Large intestine (tissue), 3 donors: ENCODE measurements around the gene CSNK1E. TPM values are rescaled to one million over a fixed set of nuclear protein-coding genes. Genes with fewer than 3 reads are reported as not detected.

Experiments
- DNase-seq, 2 donors: peaks; one replicate each; pipeline versions ENCODE4 v3.0.0 to v3.0.0-alpha.2; 2013
- H3K27ac ChIP-seq: one replicate; pipeline ENCODE4 v1.5.1; 2013; ENCODE audit warnings: low read length
- H3K27me3 ChIP-seq: 2 replicates; pipeline ENCODE4 v1.6.1; 2013; ENCODE audit warnings: low read length; ENCODE audit not compliant: control insufficient read depth, insufficient read depth
- H3K36me3 ChIP-seq: 2 replicates; pipeline ENCODE4 v1.6.1; 2013; ENCODE audit warnings: low read length; ENCODE audit not compliant: control insufficient read depth, insufficient read depth
- H3K4me1 ChIP-seq: one replicate; pipeline ENCODE4 v1.6.1; 2013; ENCODE audit warnings: low read length; ENCODE audit not compliant: control insufficient read depth, insufficient read depth
- H3K4me3 ChIP-seq: one replicate; pipeline ENCODE4 v1.5.1; 2013; ENCODE audit warnings: low read length
- H3K9me3 ChIP-seq: one replicate; pipeline ENCODE4 v1.6.1; 2013; ENCODE audit warnings: mild to moderate bottlenecking, low read depth, low read length, moderate library complexity; ENCODE audit not compliant: control insufficient read depth
- WGBS: methylation state at CpG from one replicate; pipeline ENCODE4 v1.1.5; 2013; ENCODE audit warnings: low lambda C conversion rate; ENCODE audit not compliant: insufficient coverage; 5-methylcytosine and 5-hydroxymethylcytosine counted together
- polyA plus RNA-seq: library from polyadenylated mRNA; unstranded; fragments of 120-200 nt; gene quantifications from one replicate; pipeline ENCODE4 v1.2.1, GENCODE V29; 2013

Gene CSNK1E
- polyA plus RNA-seq, 1 donor: 125 TPM

DNA sequence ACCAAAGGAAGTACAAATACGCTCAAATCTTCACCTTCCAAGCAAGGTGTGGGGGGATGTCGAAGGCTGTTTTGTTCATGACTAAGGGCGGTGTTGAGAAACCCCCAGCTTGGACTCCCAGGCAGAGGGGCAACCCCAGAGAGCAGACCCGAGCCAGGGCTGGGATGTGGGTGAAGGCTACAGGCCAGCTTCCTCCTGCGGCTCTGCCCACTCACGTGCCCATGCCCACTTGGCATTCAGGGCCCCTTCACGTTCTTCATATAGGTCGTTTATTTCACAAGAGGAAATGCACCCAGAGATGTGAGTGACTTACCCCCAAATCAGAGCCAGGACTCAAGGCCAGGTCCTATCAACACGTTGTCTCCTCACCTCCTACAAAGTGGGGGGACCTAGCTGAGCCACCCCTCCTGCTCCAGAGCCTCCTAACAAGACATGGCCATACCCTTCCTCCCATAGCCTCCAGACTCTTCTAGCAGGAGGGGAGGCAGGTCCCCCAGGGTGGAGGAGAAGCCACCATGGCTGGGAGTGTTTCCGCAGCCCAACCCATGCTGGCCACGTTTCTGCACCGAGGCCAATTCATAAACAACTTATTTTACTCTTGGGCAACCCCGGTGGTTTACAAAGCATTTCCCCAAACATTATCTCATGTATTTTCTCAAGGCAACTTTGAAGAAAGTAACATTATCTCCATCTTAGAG is 66.4 kb downstream of the CSNK1E start:
- H3K27me3 ChIP-seq: no peaks in the 10 kb centered on the region
- H3K36me3 ChIP-seq: peaks cover 33% of the 10 kb centered on the region
- no peak overlapping the region for H3K4me3 ChIP-seq
- 60% methylated on average over 1 of the region's 13 CpGs for WGBS
- H3K4me1 ChIP-seq: no peaks in the 10 kb centered on the region
- H3K27ac ChIP-seq: no peak overlapping the region
- H3K9me3 ChIP-seq: peaks cover 11% of the 10 kb centered on the region
- DNase-seq: no peak

DNA sequence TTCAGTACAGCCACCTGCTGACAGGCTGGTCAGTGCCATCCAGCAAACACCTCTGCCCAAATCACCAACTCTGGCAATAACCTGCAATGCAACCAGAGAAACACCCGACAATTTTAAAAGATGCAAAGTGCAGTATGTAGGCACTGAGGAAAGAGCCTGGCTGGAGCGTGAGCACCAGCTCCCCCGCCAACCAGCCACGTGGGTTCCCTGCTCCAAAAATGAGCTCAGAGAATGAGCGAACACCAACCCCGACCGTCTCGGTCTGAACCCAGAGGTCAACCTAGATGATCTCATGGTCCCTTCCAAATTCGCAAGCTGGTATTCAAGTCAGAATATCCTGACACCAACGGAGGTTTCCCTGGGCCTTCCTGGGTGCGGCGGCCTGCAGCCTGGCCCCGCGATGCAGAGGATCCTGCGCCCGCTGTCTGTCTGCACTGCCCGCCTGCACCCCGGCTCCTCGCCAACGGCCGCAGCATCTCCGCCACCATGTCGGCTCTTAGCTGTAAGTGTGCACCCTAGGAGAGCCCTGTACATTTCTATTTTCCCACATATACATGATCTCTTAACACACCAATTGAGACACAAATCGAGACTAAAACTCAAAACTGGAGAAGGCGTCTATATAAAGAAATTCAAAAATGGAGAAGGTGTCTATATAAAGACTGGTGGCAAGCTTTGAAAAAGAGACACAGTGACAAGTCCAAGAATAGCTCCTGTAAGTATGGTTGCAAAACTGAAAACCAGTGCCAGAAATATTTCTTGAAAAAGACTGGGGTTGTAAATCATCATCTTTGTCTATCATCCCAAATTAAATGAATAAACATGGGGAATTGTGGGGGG is 67.2 kb downstream of the CSNK1E start:
- no peak overlapping the region for H3K4me3 ChIP-seq
- no peak overlapping the region for H3K27ac ChIP-seq
- DNase-seq: no peak
- H3K36me3 ChIP-seq: peaks cover 38% of the 10 kb centered on the region
- H3K9me3 ChIP-seq: peaks cover 11% of the 10 kb centered on the region
- 100% methylated on average over 1 of the region's 25 CpGs for WGBS
- H3K4me1 ChIP-seq: no peaks in the 10 kb centered on the region
- H3K27me3 ChIP-seq: no peaks in the 10 kb centered on the region

DNA sequence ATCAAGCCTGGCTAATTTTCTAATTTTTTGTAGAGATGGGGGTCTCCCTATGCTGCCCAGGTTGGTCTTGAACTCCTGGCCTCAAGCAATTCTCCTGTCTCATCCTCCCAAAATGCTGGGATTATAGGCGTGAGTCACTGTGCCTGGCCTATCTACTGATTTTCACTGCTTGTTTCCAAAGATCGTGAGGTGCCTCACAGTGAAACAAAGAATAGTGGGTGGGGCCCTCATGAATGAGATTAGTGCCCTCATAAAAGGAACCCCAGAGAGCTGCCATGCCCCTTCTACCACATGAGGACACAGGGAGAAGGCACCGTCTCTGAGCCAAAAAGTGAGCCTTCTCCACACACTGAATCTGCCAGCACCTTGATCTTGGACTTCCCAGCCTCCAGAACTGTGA is 67.9 kb downstream of the CSNK1E start:
- Histone ChIP-seq H3K9me3 (peaks cover 11% of the 10 kb centered on the region), H3K4me1 (no peaks in the 10 kb centered on the region), H3K36me3 (peaks cover 43% of the 10 kb centered on the region), H3K4me3 (no peak overlapping the region), H3K27me3 (no peaks in the 10 kb centered on the region), H3K27ac (no peak overlapping the region)
- DNase-seq: no peak
- no CpG with 5 or more reads among the region's 3 CpGs for WGBS

DNA sequence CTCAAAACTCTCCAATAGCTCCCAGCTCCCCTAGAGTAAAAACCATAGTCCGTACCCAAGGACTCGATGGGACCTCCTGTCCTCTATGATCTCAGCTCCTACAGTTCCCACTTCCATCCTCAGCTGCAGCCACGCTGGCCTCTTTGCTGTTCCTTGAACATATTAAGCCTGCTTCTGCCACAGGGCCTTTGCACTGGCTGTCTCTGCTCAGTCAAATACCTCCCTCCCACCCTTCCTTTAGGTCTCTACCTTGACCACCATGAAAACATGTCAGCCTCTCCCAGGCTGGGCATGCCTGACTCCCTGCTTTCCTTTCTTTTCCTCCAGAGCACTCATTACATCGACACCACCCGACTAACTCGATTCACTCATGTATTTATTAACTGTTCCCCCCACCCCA is 69.0 kb downstream of the CSNK1E start:
- H3K36me3 ChIP-seq: peaks cover 52% of the 10 kb centered on the region
- DNase-seq: no peak

DNA sequence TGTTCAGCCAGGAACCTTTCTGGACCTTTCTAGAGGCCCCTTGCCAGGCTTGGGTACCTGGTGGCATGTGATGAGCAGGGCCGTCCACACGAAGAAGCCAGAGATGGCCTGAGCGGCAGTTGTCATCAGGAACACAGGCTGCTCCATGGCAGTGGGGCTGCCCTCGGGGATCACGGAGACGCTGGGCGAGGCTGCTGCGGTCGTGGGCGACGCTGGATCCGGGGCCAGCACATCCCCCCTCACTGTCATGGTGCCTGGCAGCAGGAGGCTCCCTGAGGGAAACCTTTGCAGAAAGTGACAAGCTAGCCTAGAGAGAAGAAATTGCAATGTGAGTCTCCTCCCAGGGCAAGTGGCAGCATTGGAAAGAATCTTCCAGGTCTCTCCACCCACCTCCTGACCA is 69.5 kb downstream of the CSNK1E start:
- Histone ChIP-seq H3K36me3 (peaks cover 52% of the 10 kb centered on the region), H3K27ac (no peak overlapping the region), H3K9me3 (peaks cover 11% of the 10 kb centered on the region), H3K4me3 (no peak overlapping the region), H3K27me3 (no peaks in the 10 kb centered on the region), H3K4me1 (peaks cover 12% of the 10 kb centered on the region)
- no peak for DNase-seq
- WGBS: no CpG with 5 or more reads among the region's 12 CpGs

More for the DNA sequence above, 69.0 kb downstream of the CSNK1E start:
- no CpG with 5 or more reads among the region's 6 CpGs for WGBS
- Histone ChIP-seq H3K4me3 (no peak overlapping the region), H3K27ac (no peak overlapping the region), H3K4me1 (peaks cover 7% of the 10 kb centered on the region), H3K9me3 (peaks cover 11% of the 10 kb centered on the region), H3K27me3 (no peaks in the 10 kb centered on the region)

DNA sequence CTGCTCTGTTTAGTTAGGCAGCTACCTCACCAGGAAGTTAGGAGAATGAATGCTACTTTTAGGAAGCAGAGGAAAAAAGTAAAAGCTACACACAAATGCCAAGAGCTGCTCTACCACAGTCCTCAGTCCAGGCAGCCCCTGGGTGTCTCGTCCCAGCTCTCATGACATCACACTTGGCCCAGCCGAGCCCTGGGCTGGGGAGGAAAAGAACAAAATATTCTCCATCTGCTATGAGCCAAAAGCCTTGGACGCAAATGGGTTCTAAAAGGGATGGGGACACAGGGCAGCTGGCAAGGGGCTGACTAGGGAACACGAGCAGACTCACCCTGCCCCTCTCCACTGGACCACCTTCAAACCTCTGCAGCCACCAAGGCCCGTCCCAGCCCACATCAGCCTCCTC is 70.5 kb downstream of the CSNK1E start:
- Histone ChIP-seq H3K9me3 (peaks cover 11% of the 10 kb centered on the region), H3K27me3 (no peaks in the 10 kb centered on the region), H3K4me1 (peaks cover 16% of the 10 kb centered on the region), H3K4me3 (no peak overlapping the region), H3K27ac (no peak overlapping the region), H3K36me3 (peaks cover 51% of the 10 kb centered on the region)
- no peak for DNase-seq
- no CpG with 5 or more reads among the region's 5 CpGs for WGBS

DNA sequence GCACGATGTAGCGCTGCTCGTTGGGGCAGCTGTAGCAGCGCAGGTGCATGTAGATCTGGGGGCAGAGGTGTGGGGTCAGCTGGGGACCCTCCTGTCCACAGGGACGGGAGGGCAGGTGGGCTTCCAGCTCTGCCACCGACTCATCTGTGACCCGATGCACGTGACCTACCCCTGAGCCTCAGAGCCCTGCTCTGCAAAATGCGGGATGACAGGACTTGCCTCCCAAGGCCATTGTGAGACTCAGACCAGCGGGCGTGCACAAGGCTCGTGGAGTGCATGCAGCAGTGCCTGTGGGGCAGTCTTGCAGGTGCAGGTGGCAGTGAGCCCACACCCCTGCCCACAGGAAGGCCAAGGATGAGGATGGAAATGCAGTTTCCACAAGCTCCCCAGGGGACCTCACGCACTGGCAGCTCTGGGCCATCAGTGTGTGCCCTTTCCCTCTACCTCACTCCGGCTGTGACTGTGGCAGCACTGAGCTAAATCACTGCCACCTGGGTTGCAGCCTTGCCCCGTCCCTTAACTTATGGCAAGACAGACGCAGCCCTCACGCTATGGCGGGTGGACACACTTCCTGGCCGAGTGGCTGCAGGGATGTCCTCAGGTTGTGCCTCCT is 71.1 kb downstream of the CSNK1E start:
- Histone ChIP-seq H3K27me3 (no peaks in the 10 kb centered on the region), H3K36me3 (peaks cover 51% of the 10 kb centered on the region), H3K27ac (no peak overlapping the region), H3K9me3 (peaks cover 11% of the 10 kb centered on the region), H3K4me1 (peaks cover 16% of the 10 kb centered on the region), H3K4me3 (no peak overlapping the region)
- WGBS: no CpG with 5 or more reads among the region's 19 CpGs
- no peak for DNase-seq

DNA sequence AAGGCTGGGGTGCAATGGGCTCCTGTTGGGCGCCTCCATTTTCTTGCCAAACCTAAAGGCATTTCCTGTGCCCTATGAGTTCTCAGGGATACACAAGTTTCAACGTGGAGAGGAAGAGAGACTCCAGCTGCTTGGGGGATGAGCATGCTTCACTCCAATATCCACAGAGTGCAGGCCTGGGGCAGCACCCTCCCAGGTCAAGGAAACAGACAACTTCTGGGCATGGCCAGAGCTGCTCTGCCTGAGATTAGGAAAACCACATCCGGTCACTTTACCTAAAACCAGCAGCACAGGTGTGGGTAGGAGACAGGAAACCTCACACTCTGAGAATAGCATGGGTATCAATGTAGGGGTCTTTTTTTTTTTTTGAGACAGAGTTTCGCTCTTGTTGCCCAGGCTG is 73.1 kb downstream of the CSNK1E start:
- no CpG with 5 or more reads among the region's 4 CpGs for WGBS
- Histone ChIP-seq H3K9me3 (no peaks in the 10 kb centered on the region), H3K36me3 (peaks cover 42% of the 10 kb centered on the region), H3K4me3 (no peak overlapping the region), H3K4me1 (peaks cover 24% of the 10 kb centered on the region), H3K27ac (no peak overlapping the region), H3K27me3 (no peaks in the 10 kb centered on the region)
- no peak for DNase-seq

DNA sequence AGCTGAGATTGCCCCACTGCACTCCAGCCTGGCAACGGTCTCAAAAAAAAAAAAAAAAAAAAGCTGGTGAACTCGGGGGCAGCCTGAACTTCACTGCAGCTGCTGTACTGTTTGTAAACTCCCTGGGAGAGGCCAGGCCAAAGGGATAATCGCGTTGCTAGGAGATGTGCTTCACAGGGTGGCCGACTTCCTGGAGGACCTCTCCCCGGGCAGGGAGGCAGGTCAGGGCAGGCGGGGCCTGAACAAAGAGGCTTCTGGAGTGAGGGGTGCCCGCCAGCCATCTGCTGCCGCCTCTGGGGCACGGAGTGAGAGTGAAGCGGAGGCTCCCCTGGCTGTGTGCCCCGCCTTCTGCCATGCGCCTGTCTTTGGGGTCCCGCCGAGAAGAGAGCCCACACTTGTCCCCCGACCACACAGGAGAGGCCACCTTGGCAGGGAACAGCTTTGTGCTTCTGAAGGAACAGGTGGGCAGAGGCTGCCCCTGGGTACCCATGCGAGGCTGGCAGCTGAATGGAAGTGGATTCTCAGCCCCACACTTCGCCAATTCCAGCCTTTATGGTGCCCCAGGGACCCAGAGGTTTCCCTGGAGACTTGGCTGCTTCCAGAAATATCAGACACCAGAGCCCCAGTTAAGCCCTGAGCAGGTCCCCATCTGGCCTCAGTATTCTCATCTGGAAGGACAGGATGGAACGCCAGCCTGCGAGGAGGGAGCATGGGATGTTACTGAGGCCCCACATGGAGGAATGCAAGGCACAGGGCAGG is 74.0 kb downstream of the CSNK1E start:
- Histone ChIP-seq H3K27me3 (no peaks in the 10 kb centered on the region), H3K27ac (peak overlapping the region; percentile 62), H3K4me3 (no peak overlapping the region), H3K36me3 (peaks cover 45% of the 10 kb centered on the region), H3K9me3 (no peaks in the 10 kb centered on the region), H3K4me1 (peaks cover 32% of the 10 kb centered on the region)
- DNase-seq: peak; percentile 90 to 94
- WGBS: no CpG with 5 or more reads among the region's 20 CpGs

DNA sequence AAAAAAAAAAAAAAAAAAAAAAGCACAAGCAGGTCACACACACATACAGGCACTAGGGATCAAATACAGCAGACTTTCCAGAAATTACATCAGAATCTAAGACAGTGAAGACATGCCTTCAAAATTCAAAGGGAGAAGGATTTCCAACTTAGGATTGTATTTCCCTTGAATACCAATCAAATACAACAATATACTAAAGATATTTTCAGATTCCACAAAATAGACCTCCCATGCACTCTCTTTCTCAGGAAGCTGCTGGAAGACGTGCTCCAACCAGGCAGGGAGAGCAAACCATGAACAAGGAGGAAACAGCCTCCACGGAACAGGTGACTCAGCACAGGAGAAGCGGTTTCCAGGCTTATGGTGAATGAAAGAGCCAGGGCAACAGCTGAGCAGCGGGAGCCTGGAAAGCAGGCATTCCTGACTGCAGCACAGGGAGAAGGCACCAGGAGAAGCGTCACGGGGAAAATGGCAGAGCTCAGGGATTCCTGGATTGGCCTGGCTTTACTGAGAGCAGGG is 76.4 kb downstream of the CSNK1E start:
- Histone ChIP-seq H3K9me3 (no peaks in the 10 kb centered on the region), H3K4me3 (no peak overlapping the region), H3K27me3 (no peaks in the 10 kb centered on the region), H3K4me1 (peaks cover 35% of the 10 kb centered on the region), H3K36me3 (peaks cover 42% of the 10 kb centered on the region), H3K27ac (peak overlapping the region; percentile 10)
- WGBS: no CpG with 5 or more reads among the region's 6 CpGs
- DNase-seq: peak; percentile 37 to 71
